Fibroblast of lung (primary cell): ENCODE measurements around the gene EN2. TPM values are rescaled to one million over a fixed set of nuclear protein-coding genes. Genes with fewer than 3 reads are reported as not detected.

Source experiments
- DNase-seq, 2 donors: peaks; one replicate each; pipeline versions ENCODE4 v3.0.0 to v3.0.0-alpha.2; 2010; ENCODE audit warnings: low read depth in 2 of 2
- H2AFZ ChIP-seq: 2 replicates; pipeline ENCODE4 v1.5.1; 2012; ENCODE audit warnings: low read length, control low read depth, inconsistent platforms
- H3K27ac ChIP-seq: 2 replicates; pipeline ENCODE4 v1.5.1; 2011; ENCODE audit warnings: low read length, control low read depth; ENCODE audit not compliant: insufficient read depth
- H3K27me3 ChIP-seq: 2 replicates; pipeline ENCODE4 v1.5.1; 2011; ENCODE audit warnings: mild to moderate bottlenecking, low read length; ENCODE audit not compliant: control insufficient read depth, insufficient read depth
- H3K36me3 ChIP-seq: 2 replicates; pipeline ENCODE4 v1.5.1; 2011; ENCODE audit warnings: low read length; ENCODE audit not compliant: control insufficient read depth, insufficient read depth
- H3K4me1 ChIP-seq: 2 replicates; pipeline ENCODE4 v1.5.1; 2011; ENCODE audit warnings: low read length; ENCODE audit not compliant: control insufficient read depth, insufficient read depth; ENCODE audit errors: extremely low read depth
- H3K4me2 ChIP-seq: 2 replicates; pipeline ENCODE4 v1.5.1; 2011; ENCODE audit warnings: low read length, control low read depth; ENCODE audit not compliant: insufficient read depth; ENCODE audit errors: extremely low read depth
- H3K4me3 ChIP-seq, 4 experiments: fragments of 200-600 bp in 1 of 4; sonication (generic) in 1 of 4; replicated peaks in 1 of 4; 2 replicates each; pipeline ENCODE4 v1.5.1; 2011 to 2016; ENCODE audit warnings: low read length in 4 of 4, low read depth in 3 of 4, mild to moderate bottlenecking in 3 of 4, control low read depth in 2 of 4, inconsistent platforms in 1 of 4, mixed read lengths in 1 of 4; ENCODE audit not compliant: insufficient read depth in 1 of 4; ENCODE audit errors: control extremely low read depth in 1 of 4
- H3K79me2 ChIP-seq: 2 replicates; pipeline ENCODE4 v1.5.1; 2012; ENCODE audit warnings: mild to moderate bottlenecking, low read length, inconsistent platforms; ENCODE audit not compliant: control insufficient read depth, insufficient read depth
- H3K9ac ChIP-seq: 2 replicates; pipeline ENCODE4 v1.5.1; 2011; ENCODE audit warnings: mild to moderate bottlenecking, low read length, control low read depth; ENCODE audit not compliant: insufficient read depth
- H3K9me3 ChIP-seq: 2 replicates; pipeline ENCODE4 v1.5.1; 2012; ENCODE audit warnings: low read depth, low read length; ENCODE audit not compliant: control insufficient read depth, insufficient read depth
- H4K20me1 ChIP-seq: 2 replicates; pipeline ENCODE4 v1.5.1; 2011; ENCODE audit warnings: low read length; ENCODE audit not compliant: control insufficient read depth, insufficient read depth; ENCODE audit errors: extremely low read depth
- CTCF ChIP-seq, 2 donors: IDR thresholded peaks in 1 of 2; conservative IDR thresholded peaks in 1 of 2; 1 replicate in 1 of 2; 2 replicates in 1 of 2; pipeline ENCODE4 v1.5.1; 2011 to 2012; ENCODE audit warnings: low read length in 2 of 2, control low read depth in 1 of 2, inconsistent platforms in 1 of 2, low read depth in 1 of 2, mild to moderate bottlenecking in 1 of 2
- EZH2 ChIP-seq: IDR thresholded peaks from 2 replicates; pipeline ENCODE4 v1.5.1; 2012; ENCODE audit warnings: low read length, control low read depth, mild to moderate bottlenecking; ENCODE audit errors: missing control alignments
- polyA plus RNA-seq, 2 donors: library from polyadenylated mRNA; depleted of rRNA in 1 of 2; stranded (reverse) in 1 of 2; unstranded in 1 of 2; fragments of >200 nt; gene quantifications; 2 replicates each; pipeline ENCODE4 v1.2.1, GENCODE V29; 2011 to 2012; ENCODE audit warnings: missing spikeins in 1 of 2
- total RNA-seq: library from RNA; depleted of rRNA; stranded (reverse); fragments of >200 nt; gene quantifications from 2 replicates; pipeline ENCODE4 v1.2.1, GENCODE V29; 2014

The EN2 gene
- total and polyA plus RNA-seq, 2 donors (not counting 1 experiment from before 2014, with no cell fraction given): not detected

GRCh38 chr7:155425011-155425340, 33.0 kb upstream of the EN2 start:
- no peaks in the 10 kb centered on the region for H4K20me1 ChIP-seq
- no peaks in the 10 kb centered on the region for H3K9me3 ChIP-seq
- H3K4me3 ChIP-seq: no peak overlapping the region
- no peak for DNase-seq
- no peak overlapping the region for H3K4me2 ChIP-seq
- no peaks in the 10 kb centered on the region for H3K4me1 ChIP-seq
- no peaks in the 10 kb centered on the region for H3K27me3 ChIP-seq
- no peaks in the 10 kb centered on the region for H3K79me2 ChIP-seq
- H2AFZ ChIP-seq: no peak overlapping the region
- no peaks in the 10 kb centered on the region for H3K36me3 ChIP-seq
- H3K9ac ChIP-seq: no peak overlapping the region
- no peak overlapping the region for H3K27ac ChIP-seq
- TF ChIP-seq EZH2 (no peak), CTCF (conservative IDR thresholded peaks at IDR 0.05 in 1 of 2, IDR thresholded peaks at IDR 0.05 in 1 of 2; ENCODE audit: low read depth in 1 of 2, low read length in 2 of 2) (no peak)

- Histone ChIP-seq H3K36me3 (no peaks in the 10 kb centered on the region), H3K4me2 (no peak overlapping the region), H3K79me2 (no peaks in the 10 kb centered on the region), H3K4me1 (no peaks in the 10 kb centered on the region), H4K20me1 (no peaks in the 10 kb centered on the region), H3K27me3 (no peaks in the 10 kb centered on the region), H3K9ac (no peak overlapping the region), H3K4me3 (no peak overlapping the region), H3K9me3 (no peaks in the 10 kb centered on the region), H2AFZ (no peak overlapping the region), H3K27ac (no peak overlapping the region)
- DNase-seq: no peak
- TF ChIP-seq EZH2: no peak
- TF ChIP-seq CTCF (conservative IDR thresholded peaks at IDR 0.05 in 1 of 2, IDR thresholded peaks at IDR 0.05 in 1 of 2; ENCODE audit: low read depth in 1 of 2, low read length in 2 of 2): no peak
Measured at GRCh38 chr7:155425887-155426286, 32.0 kb upstream of the EN2 start.

- no peak overlapping the region for H3K27ac ChIP-seq
- TF ChIP-seq CTCF (conservative IDR thresholded peaks at IDR 0.05 in 1 of 2, IDR thresholded peaks at IDR 0.05 in 1 of 2; ENCODE audit: low read depth in 1 of 2, low read length in 2 of 2): no peak
- TF ChIP-seq EZH2: no peak
Measured at GRCh38 chr7:155426543-155427410, 31.2 kb upstream of the EN2 start.

More at GRCh38 chr7:155426543-155427410, 31.2 kb upstream of the EN2 start:
- Histone ChIP-seq H3K4me2 (no peak overlapping the region), H2AFZ (no peak overlapping the region), H3K4me1 (no peaks in the 10 kb centered on the region), H3K79me2 (no peaks in the 10 kb centered on the region), H3K27me3 (no peaks in the 10 kb centered on the region), H3K4me3 (no peak overlapping the region), H3K36me3 (no peaks in the 10 kb centered on the region), H3K9me3 (no peaks in the 10 kb centered on the region), H4K20me1 (no peaks in the 10 kb centered on the region), H3K9ac (no peak overlapping the region)
- peak in 1 of 2 donors; percentile 2 for DNase-seq
